Epithelial cell of umbilical artery (primary cell): ENCODE measurements around the gene LDHD. TPM values are rescaled to one million over a fixed set of nuclear protein-coding genes. Genes with fewer than 3 reads are reported as not detected.

Experiments used
- total RNA-seq: library from RNA; depleted of rRNA; stranded (reverse); fragments of >200 nt; gene quantifications from 2 replicates; pipeline ENCODE4 v1.2.3, GENCODE V29; 2014

LDHD gene
- 1.4 and 1.9 TPM in 2 replicates for total RNA-seq

DNA sequence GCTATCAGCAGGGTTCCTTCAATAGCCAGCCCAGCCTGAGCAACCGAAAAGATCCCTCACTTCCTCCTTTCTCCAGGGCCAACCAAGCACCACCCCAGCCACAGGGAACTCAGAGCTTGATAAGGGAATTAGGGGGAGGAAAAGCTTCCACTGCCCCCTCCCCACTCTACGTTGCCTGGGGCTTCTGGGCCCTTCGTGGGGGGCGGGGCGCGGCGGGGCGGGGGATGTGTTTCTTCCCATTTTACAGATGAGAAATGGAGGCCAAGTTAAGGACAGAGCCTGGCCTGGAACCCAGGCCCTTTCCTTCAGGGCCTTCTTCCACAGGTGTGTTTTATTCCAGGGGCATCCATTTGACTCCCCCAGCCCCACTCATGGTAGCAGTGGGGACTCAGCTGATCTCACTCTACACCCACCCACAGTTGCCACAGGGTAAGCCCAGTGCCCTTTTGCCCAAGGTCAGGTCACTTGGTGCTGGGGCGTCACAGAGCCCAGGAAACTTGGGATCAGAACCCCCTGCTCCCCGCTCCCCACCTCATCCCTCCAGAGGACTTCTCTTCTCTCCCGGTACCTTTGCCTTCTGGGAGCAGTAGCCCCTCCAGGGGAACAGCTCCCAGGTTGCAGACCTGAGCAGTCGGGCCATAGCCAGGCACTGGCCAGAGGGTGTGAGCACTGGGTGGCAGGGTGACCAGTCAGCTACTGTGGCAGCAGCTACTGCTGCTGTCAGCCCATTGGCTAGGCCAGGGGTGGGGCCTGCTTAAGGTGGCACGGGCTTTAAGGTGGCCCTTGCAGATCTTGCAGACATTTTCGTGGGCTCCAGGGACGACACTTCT is at the start of gene LDHD:
TSS of gene LDHD (minus strand) at position 700 of the 830 bp plus-strand sequence. CDS start at position 640, 60 bp downstream.

GRCh38 chr16:75148311-75149195 is 32.0 kb upstream of the LDHD start, which contains the start of gene ZFP1:
Gene ZFP1 (plus strand): TSS chr16:75148524. CDS start chr16:75152952, 4,428 bp downstream.

Other genes with a start within 250 kb of the LDHD start
- gene WDR59, start 131.7 kb downstream of the LDHD start, total RNA-seq = 9.1 and 9.9 TPM in 2 replicates
- 17.6 and 25.0 TPM in 2 replicates for gene ZNRF1, start 117.8 kb downstream of the LDHD start, total RNA-seq
- gene ZFP1, start 31.7 kb upstream of the LDHD start, total RNA-seq = 9.1 and 12.0 TPM in 2 replicates
- gene CTRB2, start 90.4 kb upstream of the LDHD start, total RNA-seq = not detected in 2 replicates
- gene CTRB1, start 102.2 kb upstream of the LDHD start, total RNA-seq = not detected in 2 replicates
- 91.0 and 95.5 TPM in 2 replicates for gene BCAR1, start 134.8 kb upstream of the LDHD start, total RNA-seq